ENCODE results near the gene IMMT.

Gene IMMT

GRCh38 chr2:86195808-86196387 lies 636 bp upstream of the IMMT start:
- no peak for DNase-seq

DNA sequence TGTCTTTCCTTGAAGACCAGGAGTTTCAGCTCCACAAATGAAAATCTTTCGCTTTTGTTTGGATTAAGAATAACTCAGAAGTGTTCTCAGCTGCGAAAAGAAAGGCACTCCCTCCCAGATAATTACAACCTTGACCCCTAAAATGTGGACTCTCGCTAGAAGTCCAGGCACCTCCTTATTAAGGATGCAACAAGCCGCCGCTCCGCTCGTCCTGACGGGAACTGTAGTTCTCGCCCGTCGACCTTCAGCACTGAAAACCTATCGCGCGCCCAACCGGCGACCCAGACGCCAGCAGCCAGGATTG lies 559 bp downstream of the IMMT start:
- DNase-seq = no peak

GRCh38 chr2:86193901-86194567 lies 1.2 kb downstream of the IMMT start:
- no peak for DNase-seq

- DNase-seq = no peak
These were observed 5.4 kb downstream of the IMMT start for GRCh38 chr2:86189782-86190416.

- no peak for DNase-seq
These were observed 8.8 kb downstream of the IMMT start for GRCh38 chr2:86186431-86186830.

DNA sequence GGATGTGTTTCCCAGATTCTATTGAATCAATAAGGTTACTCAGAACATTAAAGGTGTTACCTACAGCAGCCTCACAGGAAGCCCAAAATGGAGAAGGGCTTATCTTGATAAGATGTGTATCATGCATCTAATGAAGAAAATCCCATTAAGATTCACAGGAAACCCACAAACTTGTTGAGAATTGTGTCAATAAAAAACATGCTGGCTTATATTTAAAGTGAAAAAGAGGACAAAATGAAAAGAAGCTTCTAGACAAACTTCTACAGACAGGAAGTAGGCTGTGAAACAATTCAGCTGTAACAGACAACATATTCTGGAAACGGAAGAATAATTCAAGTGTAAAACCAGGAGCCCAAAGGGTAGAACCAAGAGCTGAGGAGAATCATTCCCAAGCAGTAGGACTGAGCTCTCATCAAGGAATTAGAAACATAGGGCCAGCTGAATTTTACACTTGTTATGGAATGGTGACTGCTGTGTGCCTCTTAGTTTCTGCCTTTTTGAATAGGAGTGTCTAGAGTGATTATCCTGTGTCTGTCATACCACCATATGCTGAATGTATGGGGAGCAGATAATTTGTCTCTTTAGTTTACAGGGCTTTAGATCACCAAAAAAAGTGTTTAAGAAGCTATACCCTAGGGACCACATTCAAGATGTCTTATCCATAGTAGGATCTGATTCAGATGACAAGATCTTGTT lies 9.6 kb downstream of the IMMT start:
- no peak for DNase-seq

- no peak for DNase-seq
These were observed 18.7 kb downstream of the IMMT start for GRCh38 chr2:86176597-86176996.

DNA sequence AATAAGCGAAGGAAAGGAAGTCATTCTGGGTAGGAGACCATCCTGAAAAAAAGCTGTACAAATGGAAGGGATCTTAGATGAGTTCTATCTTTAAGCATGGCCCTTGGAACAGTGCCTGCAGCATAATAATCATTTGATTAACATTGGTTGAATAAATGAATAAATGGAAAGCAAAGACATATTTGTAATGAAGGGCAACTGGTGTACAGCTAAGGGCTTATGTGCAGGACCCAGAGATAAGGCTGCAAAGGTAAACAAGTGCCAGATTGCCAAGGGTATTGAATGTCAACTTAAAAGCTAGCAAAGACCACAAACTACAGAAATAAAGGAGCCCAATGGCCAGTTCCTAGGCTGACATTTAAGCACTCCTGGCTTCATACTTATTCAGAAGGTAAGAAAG lies 19.4 kb downstream of the IMMT start:
- DNase-seq = no peak

- DNase-seq = no peak
These were observed 20.8 kb downstream of the IMMT start for GRCh38 chr2:86174445-86174844.

GRCh38 chr2:86172610-86173009 lies 22.7 kb downstream of the IMMT start:
- no peak for DNase-seq

GRCh38 chr2:86171295-86171694 lies 24.0 kb downstream of the IMMT start:
- DNase-seq = no peak

GRCh38 chr2:86170449-86170848 lies 24.8 kb downstream of the IMMT start:
- no peak for DNase-seq

DNA sequence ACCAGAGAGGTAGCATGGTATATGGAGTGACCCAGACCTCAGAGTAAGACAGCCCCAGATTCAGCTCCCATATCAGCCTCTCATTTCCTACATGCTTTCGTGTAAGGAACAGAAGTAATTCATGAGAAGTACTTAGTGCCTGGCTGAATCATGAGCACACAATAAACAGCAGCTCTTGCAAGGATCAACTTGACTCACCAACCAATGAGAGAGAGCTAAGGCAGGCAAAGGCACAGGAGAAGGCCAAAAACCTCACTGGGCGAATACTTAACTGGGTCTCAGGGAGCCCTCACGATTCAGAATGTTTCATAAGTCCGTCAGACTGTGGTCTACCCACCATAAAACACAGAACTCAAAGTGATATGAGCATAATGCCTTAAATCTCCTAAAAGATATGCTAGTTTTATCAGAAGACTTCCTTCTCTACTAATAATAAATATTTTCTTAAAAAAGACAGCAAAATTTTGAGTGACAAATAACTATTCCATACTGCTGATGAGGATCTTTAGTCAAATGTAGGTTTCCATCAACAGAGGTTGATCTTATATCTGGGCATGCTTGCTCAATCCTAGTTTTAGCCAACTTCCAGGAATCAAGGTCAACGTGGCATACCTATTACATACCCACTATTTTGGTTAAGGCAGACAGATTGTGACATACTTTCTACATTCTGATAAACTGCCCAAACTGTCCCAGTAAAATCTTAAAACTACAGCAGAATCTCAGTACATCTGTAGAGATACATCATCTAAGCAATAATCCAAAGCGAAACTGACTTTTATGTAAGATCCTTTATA lies 34.9 kb downstream of the IMMT start:
- DNase-seq = no peak

- no peak for DNase-seq
These were observed 37.0 kb downstream of the IMMT start for GRCh38 chr2:86158286-86158685.

DNA sequence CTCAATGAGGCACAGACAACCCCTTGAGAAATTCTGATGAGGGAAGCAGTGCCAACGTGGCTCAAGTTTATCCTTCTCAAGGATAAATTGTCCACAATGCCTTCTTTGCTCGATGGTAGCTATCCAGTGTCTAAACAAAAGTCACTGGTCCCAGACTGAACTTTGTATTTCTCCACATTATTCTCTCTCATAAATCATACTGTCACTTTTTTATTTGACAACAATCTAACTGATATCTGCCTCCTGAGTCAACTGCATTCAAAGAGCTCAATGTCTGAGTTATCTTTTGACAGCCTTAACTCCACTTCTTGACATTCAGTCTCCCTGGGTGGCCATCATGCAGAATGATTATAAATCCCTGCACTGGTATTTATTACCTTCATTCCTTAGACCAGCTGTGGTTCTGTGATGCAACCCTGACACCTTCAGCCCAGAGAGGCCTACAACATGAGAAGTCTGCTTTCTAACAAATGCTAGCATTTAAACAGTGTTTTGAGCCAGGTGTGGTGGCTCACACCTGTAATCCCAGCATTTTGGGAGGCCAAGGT lies 38.2 kb downstream of the IMMT start:
- DNase-seq = no peak

DNA sequence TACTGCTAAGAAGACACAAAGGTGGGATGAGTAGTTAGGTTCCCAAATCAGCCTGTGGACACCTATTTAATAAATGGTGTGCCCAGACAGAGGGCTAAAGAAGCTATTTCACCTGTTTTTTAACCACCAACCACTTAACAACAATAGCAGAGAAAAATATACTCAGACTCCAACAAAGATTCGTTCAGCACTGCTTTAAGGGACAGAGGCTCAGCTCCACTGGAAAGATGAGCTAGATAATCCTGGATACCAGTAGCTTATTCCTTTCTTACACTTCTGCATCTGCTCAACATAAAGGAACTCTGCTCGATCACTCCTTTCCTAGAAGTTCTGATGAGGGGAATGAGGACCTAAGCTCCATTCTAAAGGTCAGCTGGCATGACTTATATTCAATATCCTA lies 44.8 kb downstream of the IMMT start:
- DNase-seq = no peak

- DNase-seq = no peak
These were observed 47.5 kb downstream of the IMMT start for GRCh38 chr2:86147793-86148192.

DNA sequence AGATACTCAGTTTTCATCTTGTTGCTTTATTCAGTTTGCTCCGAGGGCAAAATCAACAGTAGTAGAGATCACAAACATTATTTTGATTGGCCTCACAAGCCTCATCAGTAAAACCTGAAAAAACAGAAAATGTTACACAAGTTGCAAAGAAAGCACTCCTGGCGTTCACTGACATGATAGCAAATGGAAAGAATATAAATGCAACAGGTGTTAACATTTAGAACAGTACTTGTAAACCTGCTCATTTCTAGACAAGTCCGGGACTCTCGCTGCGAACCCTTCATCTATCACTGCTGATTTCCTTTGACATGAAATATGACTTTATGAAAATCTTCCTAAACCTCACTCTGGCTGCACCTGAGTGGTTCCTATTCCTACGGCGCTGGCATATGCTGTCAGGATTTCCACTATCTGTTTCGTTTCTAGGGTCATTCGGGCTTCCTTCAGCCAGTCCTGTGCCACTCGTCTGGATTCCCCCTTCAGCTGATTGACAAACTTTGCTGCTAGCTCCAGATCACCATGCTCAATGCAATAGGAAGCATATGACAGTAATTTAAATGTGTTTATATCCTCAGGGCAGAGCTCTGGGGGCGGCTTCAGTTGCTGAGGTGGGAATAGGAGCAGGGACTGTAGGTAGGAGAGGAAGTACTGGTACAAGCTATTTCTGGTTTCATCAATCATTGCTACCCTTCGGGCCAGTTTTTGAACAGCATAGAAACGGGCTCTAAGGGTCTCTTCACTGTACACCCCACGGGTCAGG lies 51.2 kb downstream of the IMMT start:
- no peak for DNase-seq

GRCh38 chr2:86143307-86143706 lies 52.0 kb downstream of the IMMT start:
- no peak for DNase-seq

GRCh38 chr2:86142436-86143257 lies 52.6 kb downstream of the IMMT start:
- no peak for DNase-seq

- DNase-seq = no peak
These were observed 54.3 kb downstream of the IMMT start for GRCh38 chr2:86140969-86141392.
